CD14-positive monocyte (primary cell): ENCODE data around the gene KIF20A. TPM values are rescaled to one million over a fixed set of nuclear protein-coding genes. Genes with fewer than 3 reads are reported as not detected.

Source experiments
- DNase-seq, 3 donors: peaks; one replicate each; pipeline ENCODE4 v3.0.0-alpha.2; 2011 to 2022
- H2AFZ ChIP-seq: 2 replicates; pipeline ENCODE4 v1.6.0; 2012; ENCODE audit warnings: mild to moderate bottlenecking, low read depth, low read length, inconsistent platforms; ENCODE audit not compliant: insufficient read depth, poor library complexity, severe bottlenecking
- H3K27ac ChIP-seq, 2 donors: 1 replicate in 1 of 2; 2 replicates in 1 of 2; pipeline ENCODE4 v1.5.1; 2012 to 2013; ENCODE audit warnings: low read length in 2 of 2, control low read depth in 1 of 2, inconsistent platforms in 1 of 2, low read depth in 1 of 2, mild to moderate bottlenecking in 1 of 2
- H3K27me3 ChIP-seq, 2 donors: one replicate each; pipeline versions ENCODE4 v1.6.0 to v1.6.1; 2011 to 2013; ENCODE audit warnings: low read length in 2 of 2; ENCODE audit not compliant: control insufficient read depth in 2 of 2, insufficient read depth in 2 of 2
- H3K36me3 ChIP-seq, 2 donors: replicated peaks in 1 of 2; 1 replicate in 1 of 2; 2 replicates in 1 of 2; pipeline versions ENCODE4 v1.5.1 to v1.6.1; 2012 to 2013; ENCODE audit warnings: low read length in 2 of 2, control low read depth in 1 of 2, inconsistent platforms in 1 of 2, mild to moderate bottlenecking in 1 of 2; ENCODE audit not compliant: insufficient read depth in 2 of 2, control insufficient read depth in 1 of 2
- H3K4me1 ChIP-seq, 2 donors: 1 replicate in 1 of 2; 2 replicates in 1 of 2; pipeline versions ENCODE4 v1.5.1 to v1.6.1; 2012 to 2013; ENCODE audit warnings: low read length in 2 of 2, control low read depth in 1 of 2, inconsistent platforms in 1 of 2, mild to moderate bottlenecking in 1 of 2, moderate library complexity in 1 of 2; ENCODE audit not compliant: insufficient read depth in 2 of 2, control insufficient read depth in 1 of 2
- H3K4me2 ChIP-seq: replicated peaks from 2 replicates; pipeline ENCODE3; 2012; ENCODE audit warnings: low read length, moderate library complexity, mild to moderate bottlenecking; ENCODE audit not compliant: poor library complexity, severe bottlenecking; ENCODE audit errors: extremely low read depth
- H3K4me3 ChIP-seq, 3 experiments: fragments of 200-600 bp in 1 of 3; sonication (generic) in 1 of 3; replicated peaks in 1 of 3; 1 replicate in 2 of 3; 2 replicates in 1 of 3; pipeline ENCODE4 v1.5.1; 2011 to 2013; ENCODE audit warnings: low read length in 3 of 3, mild to moderate bottlenecking in 3 of 3, control low read depth in 2 of 3, low read depth in 2 of 3, inconsistent platforms in 1 of 3, moderate library complexity in 1 of 3
- H3K79me2 ChIP-seq: 2 replicates; pipeline ENCODE4 v1.6.0; 2012; ENCODE audit warnings: mild to moderate bottlenecking, control low read depth, inconsistent platforms, low read length, moderate library complexity; ENCODE audit not compliant: insufficient read depth
- H3K9ac ChIP-seq: 2 replicates; pipeline ENCODE4 v1.6.0; 2017; ENCODE audit warnings: low read length, mild to moderate bottlenecking; ENCODE audit not compliant: insufficient read depth, poor library complexity, severe bottlenecking
- H3K9me3 ChIP-seq, 2 donors: replicated peaks in 1 of 2; 1 replicate in 1 of 2; 2 replicates in 1 of 2; pipeline versions ENCODE4 v1.5.1 to v1.6.1; 2012 to 2013; ENCODE audit warnings: low read length in 2 of 2, control low read depth in 1 of 2; ENCODE audit not compliant: control insufficient read depth in 1 of 2, insufficient read depth in 1 of 2
- H4K20me1 ChIP-seq: 2 replicates; pipeline ENCODE4 v1.6.0; 2012; ENCODE audit warnings: mild to moderate bottlenecking, low read length, control low read depth, moderate library complexity; ENCODE audit not compliant: insufficient read depth
- H3K27ac Mint-ChIP-seq, 7 donors: one replicate each; pipeline ENCODE4 v1.8.0; 2020; ENCODE audit warnings: mild to moderate bottlenecking in 7 of 7, mixed read lengths in 7 of 7, moderate library complexity in 6 of 7, inconsistent platforms in 2 of 7
- H3K27me3 Mint-ChIP-seq, 3 donors: one replicate each; pipeline ENCODE4 v1.8.0; 2021 to 2022; ENCODE audit warnings: low read depth in 3 of 3, mild to moderate bottlenecking in 3 of 3, mixed read lengths in 3 of 3, moderate library complexity in 3 of 3, inconsistent platforms in 1 of 3
- H3K36me3 Mint-ChIP-seq, 2 donors: one replicate each; pipeline ENCODE4 v1.8.0; 2020; ENCODE audit warnings: mixed read lengths in 2 of 2, inconsistent platforms in 1 of 2, mild to moderate bottlenecking in 1 of 2
- H3K4me1 Mint-ChIP-seq: one replicate; pipeline ENCODE4 v1.8.0; 2020; ENCODE audit warnings: mild to moderate bottlenecking, mixed read lengths
- H3K4me3 Mint-ChIP-seq, 2 donors: one replicate each; pipeline ENCODE4 v1.8.0; 2020; ENCODE audit warnings: mild to moderate bottlenecking in 2 of 2, mixed read lengths in 2 of 2, moderate library complexity in 1 of 2
- H3K9me3 Mint-ChIP-seq, 7 donors: one replicate each; pipeline ENCODE4 v1.8.0; 2020 to 2022; ENCODE audit warnings: mixed read lengths in 7 of 7, mild to moderate bottlenecking in 6 of 7, moderate library complexity in 6 of 7, inconsistent platforms in 2 of 7
- CTCF ChIP-seq: fragments of 200-600 bp; IDR thresholded peaks from one replicate; pipeline ENCODE4 v1.8.0; 2022; ENCODE audit warnings: antibody characterized with exemption, mild to moderate bottlenecking
- WGBS: methylation state at CpG from one replicate; pipeline ENCODE4 v1.1.5; 2013; ENCODE audit warnings: missing lambda C conversion rate; ENCODE audit not compliant: insufficient coverage; 5-methylcytosine and 5-hydroxymethylcytosine counted together
- intact Hi-C, 2 donors: fragments of 100-400 bp; cut with micrococcal nuclease; formaldehyde crosslinking; loops; one replicate each; pipeline versions ENCODE4 v1.15.0 to v1.15.1; 2023
- polyA plus RNA-seq, 3 donors: library from polyadenylated mRNA; depleted of rRNA in 1 of 3; unstranded in 2 of 3; stranded (reverse) in 1 of 3; fragments of 300-500 nt in 2 of 3; fragments of >200 nt in 1 of 3; fragmentation: Illumina TruSeq in 2 of 3; gene quantifications; 1 replicate in 2 of 3; 2 replicates in 1 of 3; pipeline ENCODE4 v1.2.3, GENCODE V29; 2012 to 2021

KIF20A gene
- polyA plus RNA-seq, 3 donors, result not detected

DNA sequence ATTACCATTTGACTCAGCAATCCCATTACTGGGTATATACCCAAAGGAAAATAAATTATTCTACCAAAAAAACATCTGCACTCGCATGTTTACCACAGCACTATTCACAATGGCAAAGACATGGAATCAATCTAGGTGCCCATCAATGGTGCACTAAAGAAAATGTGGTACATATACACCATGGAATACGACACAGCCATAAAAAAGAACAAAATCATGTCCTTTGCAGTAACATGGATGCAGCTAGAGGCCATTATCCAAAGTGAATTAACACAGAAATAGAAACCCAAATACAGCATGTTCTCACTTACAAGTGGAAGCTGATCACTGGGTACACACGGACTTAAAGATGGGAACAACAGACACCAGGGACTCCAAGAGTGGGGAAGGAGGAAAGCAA, 32.1 kb downstream of the KIF20A start:
- DNase-seq, result no peak
- TF ChIP-seq CTCF, result no peak
- peaks cover 0 to 1% (median 0%) of the 10 kb centered on the region in 3 donors for H3K27me3 Mint-ChIP-seq
- Histone ChIP-seq H3K9ac (no peak overlapping the region), H3K4me1 (peaks cover 14 to 19% of the 10 kb centered on the region in 2 donors), H3K79me2 (peaks cover 62% of the 10 kb centered on the region), H3K4me2 (no peak overlapping the region), H3K27ac (no peak overlapping the region), H3K9me3 (no peaks in the 10 kb centered on the region), H4K20me1 (no peaks in the 10 kb centered on the region), H3K27me3 (no peaks in the 10 kb centered on the region), H3K4me3 (no peak overlapping the region), H2AFZ (no peak overlapping the region), H3K36me3 (peaks cover 6 to 33% of the 10 kb centered on the region in 2 donors)
- no peak overlapping the region for H3K4me3 Mint-ChIP-seq
- peaks cover 14% of the 10 kb centered on the region for H3K4me1 Mint-ChIP-seq
- no CpG with 5 or more reads among the region's 3 CpGs for WGBS
- H3K36me3 Mint-ChIP-seq, result peaks cover 8 to 22% of the 10 kb centered on the region in 2 donors
- no peaks in the 10 kb centered on the region for H3K9me3 Mint-ChIP-seq
- intact Hi-C loops, result loop anchor here (5.0 to 10.0 kb wide), 3 partner anchors 34 to 126 kb away; partner anchors contain the start of genes FAM53C (in 2 of the 2), BRD8 (in 1 of the 2), CDC25C (in 1 of the 2) and KIF20A (in 1 of the 2)
- no peak overlapping the region for H3K27ac Mint-ChIP-seq

GRCh38 chr5:138212828-138213160, 33.9 kb downstream of the KIF20A start:
- Mint-ChIP-seq H3K27ac (peak overlapping the region; percentile 92 to 99 (median 97)), H3K4me3 (peak overlapping the region; percentile 98 to 100), H3K9me3 (no peaks in the 10 kb centered on the region), H3K36me3 (peaks cover 8 to 16% of the 10 kb centered on the region in 2 donors), H3K27me3 (peaks cover 0 to 1% (median 0%) of the 10 kb centered on the region in 3 donors), H3K4me1 (peaks cover 14% of the 10 kb centered on the region)
- peak overlapping the region; percentile 58 to 95 for H3K27ac ChIP-seq
- H3K4me3 ChIP-seq, result peak overlapping the region; percentile 58 to 99 (median 94)
- intact Hi-C loops, result loop anchor here (5.0 to 10.0 kb wide), 3 partner anchors 35 to 125 kb away; partner anchors contain the start of genes FAM53C (in 2 of the 2), BRD8 (in 1 of the 2), CDC25C (in 1 of the 2) and KIF20A (in 1 of the 2)
- H3K4me1 ChIP-seq, result peaks cover 14 to 19% of the 10 kb centered on the region in 2 donors
- 0% methylated on average over 3 of the region's 8 CpGs for WGBS
- no peaks in the 10 kb centered on the region for H4K20me1 ChIP-seq
- H3K9ac ChIP-seq, result peak overlapping the region; percentile 94
- no peak for DNase-seq
- peak overlapping the region; percentile 99 for H2AFZ ChIP-seq
- H3K79me2 ChIP-seq, result peaks cover 52% of the 10 kb centered on the region
- H3K36me3 ChIP-seq, result peaks cover 2 to 19% of the 10 kb centered on the region in 2 donors
- H3K4me2 ChIP-seq, result peak overlapping the region; percentile 94
- H3K9me3 ChIP-seq, result no peaks in the 10 kb centered on the region
- no peak for TF ChIP-seq CTCF
- no peaks in the 10 kb centered on the region for H3K27me3 ChIP-seq
